Keratinocyte (primary cell): ENCODE measurements around the gene E2F6.

Source experiments
- EZH2 ChIP-seq: IDR thresholded peaks from one replicate; pipeline ENCODE4 v1.6.1; 2012; ENCODE audit warnings: inconsistent platforms, mild to moderate bottlenecking, low read length, moderate library complexity
- TF ChIP-seq, protein P1 (sequence below), 3 experiments: IDR thresholded peaks in 1 of 3; conservative IDR thresholded peaks in 1 of 3; optimal IDR thresholded peaks in 1 of 3; 2 replicates in 2 of 3; 3 replicates in 1 of 3; pipeline versions ENCODE3 to v1.5.1; 2011; ENCODE audit warnings: low read length in 3 of 3, mild to moderate bottlenecking in 3 of 3, moderate library complexity in 2 of 3, control low read depth in 1 of 3, inconsistent platforms in 1 of 3; ENCODE audit not compliant: insufficient read depth in 2 of 3; ENCODE audit errors: extremely low read depth in 1 of 3

DNA sequence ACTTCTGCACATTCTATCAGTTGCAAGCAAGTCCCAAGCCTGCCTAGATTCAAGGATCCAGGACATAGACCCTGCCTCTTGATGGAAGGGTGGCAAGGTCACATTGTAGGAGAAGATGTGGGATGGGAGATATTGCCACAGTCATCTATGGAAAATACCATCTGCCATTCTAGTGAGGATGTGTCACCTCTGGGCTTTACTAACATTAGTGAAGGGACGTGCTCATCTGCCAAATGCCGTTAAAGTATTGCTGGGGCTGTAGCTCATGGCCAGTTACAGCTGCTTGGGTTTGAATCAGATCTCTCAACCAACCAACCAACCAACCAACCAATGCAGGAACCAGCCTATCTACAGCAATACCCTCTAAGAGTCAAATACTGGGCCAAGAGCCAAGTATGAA lies 49.0 kb downstream of the E2F6 start:
- no peak for TF ChIP-seq EZH2
- TF ChIP-seq, protein P1, sequence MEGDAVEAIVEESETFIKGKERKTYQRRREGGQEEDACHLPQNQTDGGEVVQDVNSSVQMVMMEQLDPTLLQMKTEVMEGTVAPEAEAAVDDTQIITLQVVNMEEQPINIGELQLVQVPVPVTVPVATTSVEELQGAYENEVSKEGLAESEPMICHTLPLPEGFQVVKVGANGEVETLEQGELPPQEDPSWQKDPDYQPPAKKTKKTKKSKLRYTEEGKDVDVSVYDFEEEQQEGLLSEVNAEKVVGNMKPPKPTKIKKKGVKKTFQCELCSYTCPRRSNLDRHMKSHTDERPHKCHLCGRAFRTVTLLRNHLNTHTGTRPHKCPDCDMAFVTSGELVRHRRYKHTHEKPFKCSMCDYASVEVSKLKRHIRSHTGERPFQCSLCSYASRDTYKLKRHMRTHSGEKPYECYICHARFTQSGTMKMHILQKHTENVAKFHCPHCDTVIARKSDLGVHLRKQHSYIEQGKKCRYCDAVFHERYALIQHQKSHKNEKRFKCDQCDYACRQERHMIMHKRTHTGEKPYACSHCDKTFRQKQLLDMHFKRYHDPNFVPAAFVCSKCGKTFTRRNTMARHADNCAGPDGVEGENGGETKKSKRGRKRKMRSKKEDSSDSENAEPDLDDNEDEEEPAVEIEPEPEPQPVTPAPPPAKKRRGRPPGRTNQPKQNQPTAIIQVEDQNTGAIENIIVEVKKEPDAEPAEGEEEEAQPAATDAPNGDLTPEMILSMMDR (optimal IDR thresholded peaks at IDR 0.05 in 1 of 3, IDR thresholded peaks at IDR 0.05 in 1 of 3, conservative IDR thresholded peaks at IDR 0.05 in 1 of 3; ENCODE audit: extremely low read depth in 1 of 3, insufficient read depth in 2 of 3, low read length in 3 of 3) = no peak
